H9 (cell line): ENCODE results near the gene SH3RF3. TPM values are rescaled to one million over a fixed set of nuclear protein-coding genes. Genes with fewer than 3 reads are reported as not detected.

Experiments
- DNase-seq: peaks from one replicate; pipeline ENCODE4 v3.0.0-alpha.2; 2017
- H2AFZ ChIP-seq: one replicate; pipeline ENCODE4 v1.6.1; 2013; ENCODE audit warnings: mild to moderate bottlenecking, low read length, control low read depth, moderate library complexity
- H2AK5ac ChIP-seq: 2 replicates; pipeline ENCODE4 v1.6.1; 2013; ENCODE audit warnings: low read length, control low read depth, mixed read lengths; ENCODE audit not compliant: insufficient read length
- H2BK120ac ChIP-seq: one replicate; pipeline ENCODE4 v1.6.1; 2013; ENCODE audit warnings: low read depth, mild to moderate bottlenecking, low read length, control low read depth, inconsistent platforms; ENCODE audit not compliant: poor library complexity, severe bottlenecking
- H2BK12ac ChIP-seq: 2 replicates; pipeline ENCODE4 v1.6.1; 2013; ENCODE audit warnings: low read length, control low read depth, mixed read lengths, low read depth; ENCODE audit not compliant: insufficient read length
- H2BK15ac ChIP-seq: 2 replicates; pipeline ENCODE4 v1.6.1; 2013; ENCODE audit warnings: low read depth, low read length, control low read depth
- H2BK20ac ChIP-seq: one replicate; pipeline ENCODE4 v1.6.1; 2013; ENCODE audit warnings: low read depth, mild to moderate bottlenecking, low read length, control low read depth, inconsistent platforms; ENCODE audit not compliant: poor library complexity, severe bottlenecking
- H2BK5ac ChIP-seq: 2 replicates; pipeline ENCODE4 v1.6.1; 2013; ENCODE audit warnings: low read length, control low read depth, mixed read lengths; ENCODE audit not compliant: insufficient read length
- H3K14ac ChIP-seq: 2 replicates; pipeline ENCODE4 v1.6.1; 2013; ENCODE audit warnings: low read length, control low read depth; ENCODE audit not compliant: insufficient read depth
- H3K18ac ChIP-seq: 2 replicates; pipeline ENCODE4 v1.6.1; 2013; ENCODE audit warnings: low read depth, mild to moderate bottlenecking, mixed read lengths, low read length, control low read depth; ENCODE audit not compliant: insufficient read length
- H3K23ac ChIP-seq: 2 replicates; pipeline ENCODE4 v1.6.1; 2013; ENCODE audit warnings: low read length, control low read depth, mixed read lengths, low read depth; ENCODE audit not compliant: insufficient read length
- H3K23me2 ChIP-seq: 2 replicates; pipeline ENCODE4 v1.6.1; 2013; ENCODE audit warnings: low read depth, mild to moderate bottlenecking, mixed read lengths, low read length, control low read depth; ENCODE audit not compliant: insufficient read length, poor library complexity, severe bottlenecking
- H3K27ac ChIP-seq: 2 replicates; pipeline ENCODE4 v1.5.1; 2013; ENCODE audit warnings: low read length, control low read depth, mixed read lengths, low read depth; ENCODE audit not compliant: insufficient read length
- H3K27me3 ChIP-seq: 2 replicates; pipeline ENCODE4 v1.6.1; 2013; ENCODE audit warnings: low read length, control low read depth, inconsistent platforms; ENCODE audit not compliant: insufficient read depth
- H3K4ac ChIP-seq: 2 replicates; pipeline ENCODE4 v1.6.1; 2013; ENCODE audit warnings: low read depth, mild to moderate bottlenecking, control low read depth, inconsistent platforms, low read length, moderate library complexity
- H3K4me1 ChIP-seq: 2 replicates; pipeline ENCODE4 v1.6.1; 2013; ENCODE audit warnings: low read length, control low read depth, inconsistent platforms; ENCODE audit not compliant: insufficient read depth
- H3K4me2 ChIP-seq: 2 replicates; pipeline ENCODE4 v1.6.1; 2013; ENCODE audit warnings: low read length, control low read depth, mixed read lengths; ENCODE audit not compliant: insufficient read length, insufficient read depth
- H3K56ac ChIP-seq: 2 replicates; pipeline ENCODE4 v1.6.1; 2013; ENCODE audit warnings: low read depth, mild to moderate bottlenecking, mixed read lengths, low read length, control low read depth; ENCODE audit not compliant: insufficient read length
- H3K79me1 ChIP-seq: 2 replicates; pipeline ENCODE4 v1.6.1; 2013; ENCODE audit warnings: low read depth, mild to moderate bottlenecking, moderate library complexity, low read length, control low read depth, inconsistent platforms; ENCODE audit not compliant: insufficient read depth, poor library complexity, severe bottlenecking
- H3K79me2 ChIP-seq: 2 replicates; pipeline ENCODE4 v1.6.1; 2013; ENCODE audit warnings: low read length, control low read depth, inconsistent platforms; ENCODE audit not compliant: insufficient read depth
- H3K9ac ChIP-seq: 2 replicates; pipeline ENCODE4 v1.6.1; 2013; ENCODE audit warnings: low read length, control low read depth, mixed read lengths; ENCODE audit not compliant: insufficient read length; ENCODE audit errors: extremely low read depth
- H3K9me3 ChIP-seq: one replicate; pipeline ENCODE4 v1.6.1; 2013; ENCODE audit warnings: low read depth, low read length, inconsistent platforms; ENCODE audit not compliant: control insufficient read depth
- H3T11ph ChIP-seq: one replicate; pipeline ENCODE4 v1.6.1; 2013; ENCODE audit warnings: mild to moderate bottlenecking, low read length, control low read depth, inconsistent platforms
- H4K20me1 ChIP-seq: one replicate; pipeline ENCODE4 v1.6.1; 2013; ENCODE audit not compliant: control insufficient read depth, insufficient read length, insufficient read depth
- H4K5ac ChIP-seq: 2 replicates; pipeline ENCODE4 v1.6.1; 2013; ENCODE audit warnings: low read depth, mild to moderate bottlenecking, mixed read lengths, low read length, control low read depth; ENCODE audit not compliant: insufficient read length
- H4K8ac ChIP-seq: replicated peaks from 2 replicates; pipeline ENCODE4 v1.6.1; 2013; ENCODE audit warnings: low read length, control low read depth, mixed read lengths, low read depth; ENCODE audit not compliant: insufficient read length
- H4K91ac ChIP-seq: 2 replicates; pipeline ENCODE4 v1.6.1; 2013; ENCODE audit warnings: low read depth, mild to moderate bottlenecking, moderate library complexity, mixed read lengths, low read length, control low read depth; ENCODE audit not compliant: insufficient read length
- H3K27ac Mint-ChIP-seq, 3 experiments: 2 replicates in 2 of 3; 3 replicates in 1 of 3; pipeline ENCODE4 v1.8.0; 2020 to 2021; ENCODE audit warnings: mixed read lengths in 3 of 3, mild to moderate bottlenecking in 1 of 3, moderate library complexity in 1 of 3
- H3K27me3 Mint-ChIP-seq: 2 replicates; pipeline ENCODE4 v1.8.0; 2021; ENCODE audit warnings: low read depth, mild to moderate bottlenecking, moderate library complexity, mixed read lengths
- H3K36me3 Mint-ChIP-seq, 3 experiments: 2 replicates in 2 of 3; 3 replicates in 1 of 3; pipeline ENCODE4 v1.8.0; 2020 to 2021; ENCODE audit warnings: low read depth in 3 of 3, mixed read lengths in 3 of 3; ENCODE audit not compliant: insufficient read depth in 1 of 3
- H3K4me1 Mint-ChIP-seq, 2 experiments: 2 replicates each; pipeline ENCODE4 v1.8.0; 2020; ENCODE audit warnings: mixed read lengths in 2 of 2
- H3K4me3 Mint-ChIP-seq, 2 experiments: 2 replicates in 1 of 2; 3 replicates in 1 of 2; pipeline ENCODE4 v1.8.0; 2020 to 2021; ENCODE audit warnings: mild to moderate bottlenecking in 2 of 2, mixed read lengths in 2 of 2, moderate library complexity in 1 of 2
- H3K9me3 Mint-ChIP-seq, 2 experiments: 2 replicates in 1 of 2; 3 replicates in 1 of 2; pipeline ENCODE4 v1.8.0; 2020; ENCODE audit warnings: mild to moderate bottlenecking in 2 of 2, mixed read lengths in 2 of 2, moderate library complexity in 1 of 2
- WGBS: extraction: QIAGEN DNeasy Blood & Tissue Kit; methylation state at CpG from one replicate; pipeline ENCODE4 v1.1.7; 2013; ENCODE audit warnings: missing lambda C conversion rate, low lambda C conversion rate, mixed read lengths; ENCODE audit not compliant: insufficient read length; ENCODE audit errors: extremely low coverage; 5-methylcytosine and 5-hydroxymethylcytosine counted together
- total RNA-seq: library from RNA; stranded (reverse); gene quantifications from 2 replicates; pipeline ENCODE4 v1.2.1, GENCODE V29; 2021
- TF ChIP-seq, protein P1 (sequence below): fragments of 200-600 bp; sonication (generic); conservative IDR thresholded peaks from 3 replicates; pipeline ENCODE4 v1.8.0; 2021; ENCODE audit warnings: antibody characterized with exemption, mild to moderate bottlenecking

SH3RF3 gene
- total RNA-seq, 1 experiment from 2014 or later, result 0.46 TPM

DNA sequence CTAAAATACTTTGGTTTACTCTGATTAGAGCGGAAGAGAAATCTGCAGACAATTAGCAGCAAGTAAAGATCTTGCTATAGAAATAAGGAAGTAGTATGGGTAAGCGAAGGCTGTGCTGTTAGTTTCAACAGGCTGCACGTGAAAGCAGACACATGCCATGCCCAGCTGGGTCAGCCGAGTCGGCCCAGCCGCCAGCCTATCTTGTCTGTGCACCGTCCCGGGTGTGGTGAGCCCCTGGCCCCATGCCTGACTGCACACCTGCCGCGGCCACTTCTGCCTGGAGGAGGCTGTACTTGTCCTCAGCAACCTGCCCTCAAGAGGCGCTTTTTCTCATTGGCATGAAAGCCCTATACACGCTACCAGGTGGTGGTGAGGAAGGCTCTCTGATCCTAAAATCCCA, 299.3 kb downstream of the SH3RF3 start:
- Histone ChIP-seq H3K27ac (no peak overlapping the region), H4K8ac (no peak overlapping the region), H4K91ac (no peak overlapping the region), H2BK15ac (no peak overlapping the region), H3K4me2 (no peak overlapping the region), H3K23me2 (no peaks in the 10 kb centered on the region), H4K5ac (no peak overlapping the region), H2BK20ac (no peak overlapping the region), H2BK12ac (no peak overlapping the region), H3T11ph (no peak overlapping the region), H3K79me2 (no peaks in the 10 kb centered on the region), H3K9ac (no peak overlapping the region), H3K27me3 (no peaks in the 10 kb centered on the region), H2AFZ (no peak overlapping the region), H3K14ac (no peak overlapping the region), H3K56ac (no peak overlapping the region), H3K18ac (no peak overlapping the region), H2BK5ac (no peak overlapping the region), H3K4me1 (no peaks in the 10 kb centered on the region), H3K79me1 (no peaks in the 10 kb centered on the region), H3K9me3 (no peaks in the 10 kb centered on the region), H2BK120ac (no peak overlapping the region), H3K4ac (no peak overlapping the region), H2AK5ac (no peak overlapping the region), H4K20me1 (no peaks in the 10 kb centered on the region), H3K23ac (no peak overlapping the region)
- no peak overlapping the region for H3K27ac Mint-ChIP-seq
- no peak for DNase-seq
- H3K4me1 Mint-ChIP-seq, result peaks cover 0 to 3% of the 10 kb centered on the region in 2 experiments; a peak in 2 of 4 replicates
- H3K27me3 Mint-ChIP-seq, result peaks cover 3% of the 10 kb centered on the region; the same call in 1 of the 2 replicates
- WGBS, result no CpG with 5 or more reads among the region's 12 CpGs
- H3K4me3 Mint-ChIP-seq, result no peak overlapping the region
- TF ChIP-seq, protein P1, sequence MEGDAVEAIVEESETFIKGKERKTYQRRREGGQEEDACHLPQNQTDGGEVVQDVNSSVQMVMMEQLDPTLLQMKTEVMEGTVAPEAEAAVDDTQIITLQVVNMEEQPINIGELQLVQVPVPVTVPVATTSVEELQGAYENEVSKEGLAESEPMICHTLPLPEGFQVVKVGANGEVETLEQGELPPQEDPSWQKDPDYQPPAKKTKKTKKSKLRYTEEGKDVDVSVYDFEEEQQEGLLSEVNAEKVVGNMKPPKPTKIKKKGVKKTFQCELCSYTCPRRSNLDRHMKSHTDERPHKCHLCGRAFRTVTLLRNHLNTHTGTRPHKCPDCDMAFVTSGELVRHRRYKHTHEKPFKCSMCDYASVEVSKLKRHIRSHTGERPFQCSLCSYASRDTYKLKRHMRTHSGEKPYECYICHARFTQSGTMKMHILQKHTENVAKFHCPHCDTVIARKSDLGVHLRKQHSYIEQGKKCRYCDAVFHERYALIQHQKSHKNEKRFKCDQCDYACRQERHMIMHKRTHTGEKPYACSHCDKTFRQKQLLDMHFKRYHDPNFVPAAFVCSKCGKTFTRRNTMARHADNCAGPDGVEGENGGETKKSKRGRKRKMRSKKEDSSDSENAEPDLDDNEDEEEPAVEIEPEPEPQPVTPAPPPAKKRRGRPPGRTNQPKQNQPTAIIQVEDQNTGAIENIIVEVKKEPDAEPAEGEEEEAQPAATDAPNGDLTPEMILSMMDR, result no peak
- H3K36me3 Mint-ChIP-seq, result no peaks in the 10 kb centered on the region
- H3K9me3 Mint-ChIP-seq, result no peaks in the 10 kb centered on the region
